PC-9 (cell line): ENCODE measurements around the gene THOC2.

Experiments used
- EZH2 ChIP-seq: fragments of 200-600 bp; sonication (generic); IDR thresholded peaks from 2 replicates; pipeline ENCODE4 v1.8.0; 2017; ENCODE audit warnings: antibody characterized with exemption, low read depth
- TF ChIP-seq, protein P1 (sequence below): fragments of 200-600 bp; sonication (generic); conservative IDR thresholded peaks from 2 replicates; pipeline ENCODE4 v1.6.1; 2017; ENCODE audit warnings: mixed run types, antibody characterized with exemption, mild to moderate bottlenecking, moderate library complexity

DNA sequence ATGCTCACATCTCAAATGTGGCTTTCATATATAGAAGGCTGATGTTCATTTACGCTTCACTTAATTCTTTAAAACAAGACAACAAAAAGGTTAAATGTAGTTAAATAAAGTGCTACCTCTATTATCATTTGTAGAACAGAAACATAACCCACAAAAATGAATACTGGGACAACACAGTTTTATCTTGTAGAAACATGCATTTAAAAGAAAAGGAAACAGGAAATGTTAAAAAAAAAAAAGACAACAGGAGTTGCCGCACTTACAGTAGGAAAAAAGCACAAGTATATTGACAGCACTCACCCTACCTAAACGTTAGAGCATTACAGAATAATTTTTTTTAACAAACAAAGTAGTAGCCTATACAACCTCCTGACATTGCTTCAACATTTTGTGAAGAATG, 4.8 kb downstream of the THOC2 start:
- TF ChIP-seq, protein P1, sequence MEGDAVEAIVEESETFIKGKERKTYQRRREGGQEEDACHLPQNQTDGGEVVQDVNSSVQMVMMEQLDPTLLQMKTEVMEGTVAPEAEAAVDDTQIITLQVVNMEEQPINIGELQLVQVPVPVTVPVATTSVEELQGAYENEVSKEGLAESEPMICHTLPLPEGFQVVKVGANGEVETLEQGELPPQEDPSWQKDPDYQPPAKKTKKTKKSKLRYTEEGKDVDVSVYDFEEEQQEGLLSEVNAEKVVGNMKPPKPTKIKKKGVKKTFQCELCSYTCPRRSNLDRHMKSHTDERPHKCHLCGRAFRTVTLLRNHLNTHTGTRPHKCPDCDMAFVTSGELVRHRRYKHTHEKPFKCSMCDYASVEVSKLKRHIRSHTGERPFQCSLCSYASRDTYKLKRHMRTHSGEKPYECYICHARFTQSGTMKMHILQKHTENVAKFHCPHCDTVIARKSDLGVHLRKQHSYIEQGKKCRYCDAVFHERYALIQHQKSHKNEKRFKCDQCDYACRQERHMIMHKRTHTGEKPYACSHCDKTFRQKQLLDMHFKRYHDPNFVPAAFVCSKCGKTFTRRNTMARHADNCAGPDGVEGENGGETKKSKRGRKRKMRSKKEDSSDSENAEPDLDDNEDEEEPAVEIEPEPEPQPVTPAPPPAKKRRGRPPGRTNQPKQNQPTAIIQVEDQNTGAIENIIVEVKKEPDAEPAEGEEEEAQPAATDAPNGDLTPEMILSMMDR = no peak
- TF ChIP-seq EZH2 = no peak
